Urinary bladder (tissue), 4 donors: ENCODE data around the gene OR6N1. TPM values are rescaled to one million over a fixed set of nuclear protein-coding genes. Genes with fewer than 3 reads are reported as not detected.

Experiments used
- DNase-seq: peaks from one replicate; pipeline ENCODE4 v3.0.0-alpha.2; 2015; ENCODE audit errors: extremely low spot score
- H3K27ac ChIP-seq: one replicate; pipeline ENCODE4 v1.5.1; 2013; ENCODE audit warnings: low read depth, mild to moderate bottlenecking, moderate library complexity
- H3K36me3 ChIP-seq: one replicate; pipeline ENCODE4 v1.6.1; 2013; ENCODE audit warnings: mild to moderate bottlenecking, moderate library complexity; ENCODE audit not compliant: insufficient read depth
- H3K4me1 ChIP-seq: one replicate; pipeline ENCODE4 v1.6.1; 2013; ENCODE audit warnings: mild to moderate bottlenecking, moderate library complexity; ENCODE audit not compliant: insufficient read depth
- H3K4me3 ChIP-seq: one replicate; pipeline ENCODE4 v1.5.1; 2013; ENCODE audit warnings: low read depth, low read length
- WGBS: extraction: QIAGEN DNeasy Blood & Tissue Kit; methylation state at CpG from one replicate; pipeline ENCODE4 v1.1.7; 2013; 5-methylcytosine and 5-hydroxymethylcytosine counted together
- polyA plus RNA-seq: library from polyadenylated mRNA; stranded (reverse); fragments of 200-250 nt; gene quantifications from one replicate; pipeline ENCODE4 v1.2.3, GENCODE V29; 2013
- small RNA-seq: library from RNA; depleted of rRNA; stranded (forward); fragments of <200 nt; gene quantifications from one replicate; pipeline ENCODE3, GENCODE V24; 2014
- total RNA-seq: library from RNA; depleted of rRNA; stranded (reverse); fragments of >200 nt; gene quantifications from one replicate; pipeline ENCODE4 v1.2.3, GENCODE V29; 2014
- donor health status: healthy with polysubstance abuse.
- donor health status: healthy.

The OR6N1 gene
- total and polyA plus RNA-seq, 2 donors: not detected

DNA sequence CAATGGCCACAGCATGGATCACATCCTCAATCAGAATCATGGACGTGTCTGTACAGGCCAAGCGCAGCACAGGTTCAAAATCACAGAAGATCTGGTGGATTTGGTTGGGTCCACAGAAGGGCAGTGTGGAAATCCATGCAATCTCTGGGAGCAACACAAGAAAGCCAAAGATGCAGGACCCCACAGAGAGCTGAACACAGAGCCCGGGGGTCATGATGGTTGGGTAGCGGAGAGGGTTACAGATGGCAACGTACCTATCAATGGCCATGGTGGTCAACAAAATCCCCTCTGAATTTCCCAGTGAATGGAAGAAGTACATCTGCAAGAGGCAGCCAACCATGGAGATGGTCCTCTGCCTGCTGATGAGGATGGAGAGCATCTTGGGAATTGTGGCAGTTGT is 47.6 kb downstream of the OR6N1 start:
- H3K4me3 ChIP-seq: no peak overlapping the region
- H3K27ac ChIP-seq: no peak overlapping the region
- H3K36me3 ChIP-seq: no peaks in the 10 kb centered on the region
- DNase-seq: no peak
- 94% methylated on average over 5 of the region's 5 CpGs for WGBS
- no peaks in the 10 kb centered on the region for H3K4me1 ChIP-seq

DNA sequence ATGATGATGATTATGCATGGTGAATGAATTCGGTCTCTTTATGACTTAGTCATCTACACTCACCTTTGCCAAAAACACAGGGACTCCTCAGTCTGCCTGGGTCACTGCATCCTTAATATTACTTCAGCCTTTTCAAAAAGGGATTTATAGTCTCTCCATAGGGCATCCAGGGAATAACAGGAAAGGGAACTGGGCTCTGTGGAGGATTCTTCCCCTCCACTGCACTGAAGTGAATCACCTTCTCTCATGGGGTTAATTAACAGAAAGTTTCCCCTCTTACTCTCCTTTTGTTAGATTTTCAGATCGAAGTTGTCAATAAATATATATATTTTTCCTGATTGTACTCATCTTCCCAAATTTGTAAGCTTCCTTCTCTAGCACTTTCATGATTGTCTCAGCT is 51.4 kb downstream of the OR6N1 start, which contains the start of gene OR6K3:
TSS of gene OR6K3 (minus strand) at position 101 of the 400 bp plus-strand sequence. CDS start 2,605 bp downstream, outside the sequence.
- H3K27ac ChIP-seq: no peak within 1 kb of the TSS
- 77% methylated on average over 2 of the region's 2 CpGs for WGBS
- H3K36me3 ChIP-seq: no peaks in the 10 kb centered on the region
- H3K4me3 ChIP-seq: no peak within 1 kb of the TSS
- DNase-seq: no peak
- no peaks in the 10 kb centered on the region for H3K4me1 ChIP-seq

DNA sequence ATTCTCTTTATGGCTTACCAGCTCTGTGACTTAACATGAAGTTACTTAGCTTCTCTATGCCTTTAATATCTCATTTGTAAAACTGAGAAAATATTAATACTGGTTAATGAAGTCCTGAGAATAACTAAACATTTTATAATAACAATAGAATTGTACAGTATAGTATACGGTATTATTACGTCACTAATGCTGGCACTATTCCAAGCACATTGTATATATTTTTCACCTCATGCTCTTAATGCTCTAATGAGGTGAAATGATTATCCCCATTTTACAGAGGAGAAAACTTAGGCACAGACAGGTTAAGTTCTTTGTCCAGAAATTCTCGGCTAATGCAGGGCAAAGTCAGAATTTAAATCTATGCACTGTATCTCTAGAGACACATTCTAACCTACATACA is 52.3 kb downstream of the OR6N1 start:
- H3K36me3 ChIP-seq: no peaks in the 10 kb centered on the region
- 59% methylated on average over 3 of the region's 3 CpGs for WGBS
- DNase-seq: no peak
- H3K4me3 ChIP-seq: no peak overlapping the region
- H3K27ac ChIP-seq: no peak overlapping the region
- no peaks in the 10 kb centered on the region for H3K4me1 ChIP-seq

DNA sequence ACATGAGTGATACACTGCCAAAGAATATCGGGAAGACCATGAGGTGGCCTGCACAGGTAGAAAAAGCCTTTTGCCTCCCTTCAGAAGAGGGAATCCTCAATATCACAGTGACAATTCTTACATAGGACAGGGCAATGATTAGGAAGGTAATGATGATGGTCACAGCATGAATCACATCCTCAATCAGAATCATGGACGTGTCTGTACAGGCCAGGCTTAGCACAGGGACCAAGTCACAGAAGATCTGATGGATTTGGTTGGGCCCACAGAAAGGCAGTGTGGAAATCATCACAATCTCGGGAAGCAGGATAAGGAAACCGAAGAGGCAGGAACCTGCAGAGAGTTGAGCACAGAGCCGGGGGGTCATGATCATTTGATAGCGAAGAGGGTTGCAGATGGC is 54.7 kb downstream of the OR6N1 start:
- no peaks in the 10 kb centered on the region for H3K4me1 ChIP-seq
- DNase-seq: no peak
- 84% methylated on average over 6 of the region's 6 CpGs for WGBS
- H3K36me3 ChIP-seq: no peaks in the 10 kb centered on the region
- no peak overlapping the region for H3K27ac ChIP-seq
- no peak overlapping the region for H3K4me3 ChIP-seq

DNA sequence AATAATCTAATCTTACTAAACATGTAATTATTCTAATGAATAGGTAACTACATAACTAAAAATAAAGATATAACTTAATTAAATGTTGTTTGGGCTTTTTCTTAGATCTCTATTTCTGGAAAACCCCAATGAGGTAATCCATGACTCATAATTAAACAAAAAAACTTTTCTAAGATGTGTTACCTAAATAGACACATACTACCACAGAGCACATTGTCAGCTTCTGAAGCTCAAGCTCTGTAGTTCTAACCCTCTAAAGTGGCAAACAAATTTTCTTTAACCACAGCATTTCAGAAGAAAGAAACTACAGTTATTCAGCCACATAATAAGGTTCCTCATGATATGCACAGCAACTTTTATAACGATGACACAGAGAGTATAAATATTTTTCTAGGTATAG is 55.7 kb downstream of the OR6N1 start:
- no peak overlapping the region for H3K27ac ChIP-seq
- no peaks in the 10 kb centered on the region for H3K36me3 ChIP-seq
- no peak overlapping the region for H3K4me3 ChIP-seq
- DNase-seq: no peak
- WGBS: 78% methylated on average over 1 of the region's 1 CpG
- H3K4me1 ChIP-seq: no peaks in the 10 kb centered on the region

DNA sequence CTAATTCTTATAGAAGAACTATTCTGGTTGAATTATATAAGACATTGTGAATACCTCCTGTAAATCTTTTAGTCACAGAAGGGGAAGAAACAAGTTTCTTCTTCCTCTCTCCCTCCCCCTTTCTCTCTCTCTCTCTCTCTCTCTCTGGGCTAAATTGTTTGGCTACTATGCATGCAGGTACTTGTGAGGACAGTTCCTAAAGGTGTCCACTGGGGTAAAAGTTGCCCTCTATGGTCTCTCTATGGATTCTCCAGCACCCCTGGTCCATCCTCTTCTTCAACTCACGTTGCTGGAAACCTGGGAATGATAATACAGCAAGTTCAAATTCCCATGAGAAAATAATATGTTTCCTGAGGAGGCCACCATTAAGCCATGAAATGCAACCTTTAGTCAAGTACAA is 57.2 kb downstream of the OR6N1 start:
- no peak overlapping the region for H3K4me3 ChIP-seq
- H3K36me3 ChIP-seq: no peaks in the 10 kb centered on the region
- DNase-seq: no peak
- 49% methylated on average over 1 of the region's 1 CpG for WGBS
- H3K27ac ChIP-seq: no peak overlapping the region
- no peaks in the 10 kb centered on the region for H3K4me1 ChIP-seq

Small RNA genes within 50 kb of the gene (small RNA-seq; reads per million reads assigned to genes)
- gene OR2AQ1P: not detected

Other genes starting within 250 kb of the OR6N1 start
- gene OR6Y1, start 217.8 kb downstream of the OR6N1 start, total RNA-seq: not detected
- not detected for gene OR6Y1, start 217.8 kb downstream of the OR6N1 start, polyA plus RNA-seq
- not detected for gene OR6P1, start 201.6 kb downstream of the OR6N1 start, total RNA-seq
- gene OR6P1, start 201.6 kb downstream of the OR6N1 start, polyA plus RNA-seq: not detected
- gene OR10X1, start 192.3 kb downstream of the OR6N1 start, total RNA-seq: not detected
- not detected for gene OR10X1, start 192.3 kb downstream of the OR6N1 start, polyA plus RNA-seq
- not detected for gene OR10Z1, start 166.9 kb downstream of the OR6N1 start, total RNA-seq
- gene OR10Z1, start 166.9 kb downstream of the OR6N1 start, polyA plus RNA-seq: not detected
- gene SPTA1, start 85.5 kb downstream of the OR6N1 start, total RNA-seq: 3.9 TPM
- 0.06 TPM for gene SPTA1, start 85.5 kb downstream of the OR6N1 start, polyA plus RNA-seq
- gene OR6K2, start 71.5 kb downstream of the OR6N1 start, total RNA-seq: not detected
- not detected for gene OR6K2, start 71.5 kb downstream of the OR6N1 start, polyA plus RNA-seq
- not detected for gene OR6K3, start 51.5 kb downstream of the OR6N1 start, total RNA-seq
- gene OR6K3, start 51.5 kb downstream of the OR6N1 start, polyA plus RNA-seq: not detected
- not detected for gene OR6K6, start 17.5 kb downstream of the OR6N1 start, total RNA-seq
- not detected for gene OR6K6, start 17.5 kb downstream of the OR6N1 start, polyA plus RNA-seq
- not detected for gene OR6N2, start 9.0 kb upstream of the OR6N1 start, total RNA-seq
- not detected for gene OR6N2, start 9.0 kb upstream of the OR6N1 start, polyA plus RNA-seq
- 9.0 TPM for gene MNDA, start 59.2 kb upstream of the OR6N1 start, total RNA-seq
- 3.2 TPM for gene MNDA, start 59.2 kb upstream of the OR6N1 start, polyA plus RNA-seq
- 0.69 TPM for gene PYHIN1, start 159.4 kb upstream of the OR6N1 start, total RNA-seq
- 0.49 TPM for gene PYHIN1, start 159.4 kb upstream of the OR6N1 start, polyA plus RNA-seq
- 51.7 TPM for gene IFI16, start 237.7 kb upstream of the OR6N1 start, total RNA-seq
- 76.6 TPM for gene IFI16, start 237.7 kb upstream of the OR6N1 start, polyA plus RNA-seq